CD4-positive, alpha-beta T cell treated with Interleukin-6 at 100 ng/mL for 8 hours (primary cell): ENCODE results near the gene ANXA2.
"Not testable (repeated sequence)": the region's sequence is repeated elsewhere in the genome, so short reads cannot be mapped to it uniquely, and the experiment has no call there.

Experiments
- DNase-seq: peaks from one replicate; pipeline ENCODE4 v3.0.0-alpha.2; 2020; ENCODE audit warnings: mixed read lengths, low spot score

The ANXA2 gene

GRCh38 chr15:60408463-60408981 lies 10.7 kb upstream of the ANXA2 start:
- DNase-seq = peak; percentile 40

DNA sequence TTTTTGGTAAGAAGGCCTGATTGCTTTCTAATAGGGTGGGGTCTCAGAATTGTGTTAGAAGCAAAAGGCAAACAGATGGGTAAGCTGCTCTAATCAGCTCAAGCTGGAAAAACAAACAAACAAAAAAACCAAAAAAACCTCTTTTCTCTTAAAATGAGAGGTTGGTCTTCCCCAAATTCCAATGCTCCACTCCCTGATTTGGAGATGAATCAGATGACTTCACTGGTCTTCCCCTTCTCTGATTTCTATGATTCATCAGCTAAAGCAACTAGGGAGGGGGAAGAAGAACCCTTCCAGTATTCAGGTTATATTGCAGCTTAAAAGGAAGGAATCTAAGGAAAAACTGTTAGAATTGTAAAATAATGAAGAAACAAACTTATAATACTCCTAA lies 9.6 kb upstream of the ANXA2 start:
- DNase-seq = no peak

- no peak for DNase-seq
Observed at GRCh38 chr15:60406513-60407414, 9.0 kb upstream of the ANXA2 start.

GRCh38 chr15:60405399-60405798 lies 7.6 kb upstream of the ANXA2 start:
- no peak for DNase-seq

- DNase-seq = not testable (repeated sequence)
Observed at GRCh38 chr15:60404351-60404750, 6.6 kb upstream of the ANXA2 start.

DNA sequence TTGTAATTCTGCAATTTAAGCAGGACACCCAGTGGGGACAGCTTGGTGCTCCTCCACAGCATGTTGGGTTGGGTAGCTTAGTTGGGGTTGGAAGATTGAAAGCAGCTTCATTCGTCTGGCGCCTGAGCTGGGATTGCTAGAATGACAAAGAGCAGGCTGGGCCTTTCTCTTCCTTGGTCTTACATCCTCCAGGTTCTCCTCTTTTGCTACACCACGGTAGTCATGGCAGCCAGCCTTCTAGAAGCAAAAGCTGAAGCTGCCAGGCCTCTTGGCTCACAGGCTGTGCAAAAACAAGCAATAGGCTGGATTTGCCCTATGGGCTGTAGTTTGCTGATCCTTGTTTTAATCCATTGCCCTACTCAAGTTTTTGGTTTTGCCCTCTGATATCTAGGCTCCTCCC lies 3.2 kb upstream of the ANXA2 start:
- no peak for DNase-seq

- DNase-seq = no peak
Observed at GRCh38 chr15:60399931-60400330, 2.1 kb upstream of the ANXA2 start.

GRCh38 chr15:60399246-60399915 lies 1.6 kb upstream of the ANXA2 start:
- no peak for DNase-seq

DNA sequence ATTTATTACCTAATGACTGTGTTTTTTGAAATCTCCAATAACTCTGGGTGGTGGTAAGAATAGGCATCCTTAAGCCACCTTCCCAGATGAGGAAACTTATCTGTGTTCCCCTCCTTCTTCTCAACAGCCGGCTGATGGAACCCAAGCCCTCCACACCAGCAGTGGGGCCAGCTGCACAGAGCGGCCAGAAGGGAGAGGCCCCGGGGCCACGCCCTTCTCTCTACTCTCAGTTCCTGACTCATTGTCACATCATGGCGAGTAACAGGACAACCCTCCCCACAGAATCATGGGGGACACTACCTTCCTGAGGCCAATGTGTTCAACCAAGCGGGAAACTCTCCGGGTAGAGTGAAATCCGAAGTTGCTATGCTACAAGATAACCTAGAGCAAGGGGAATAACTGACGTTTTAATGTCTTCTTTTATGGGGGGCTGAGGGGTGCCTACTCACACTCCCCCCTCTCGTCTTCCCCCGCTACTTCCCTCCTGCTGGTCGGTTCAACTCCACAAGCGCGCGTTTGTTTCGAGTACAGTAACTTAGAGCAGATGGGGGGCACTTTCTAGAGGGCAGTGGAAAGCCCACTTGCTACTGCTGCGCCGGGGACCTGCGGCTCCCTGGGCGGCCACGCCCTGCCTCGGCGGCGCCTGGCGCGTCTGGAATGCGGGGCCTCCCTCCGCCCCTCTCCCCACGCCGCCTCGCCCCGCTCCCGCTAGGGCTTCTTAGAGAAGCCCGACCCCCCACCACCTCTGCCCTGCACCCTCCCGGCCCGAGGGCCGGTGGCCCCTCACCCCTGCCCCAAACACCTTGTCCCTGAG lies 621 bp downstream of the ANXA2 start:
- peak; percentile 40 for DNase-seq

- no peak for DNase-seq
Observed at GRCh38 chr15:60396560-60396957, 1.2 kb downstream of the ANXA2 start.

DNA sequence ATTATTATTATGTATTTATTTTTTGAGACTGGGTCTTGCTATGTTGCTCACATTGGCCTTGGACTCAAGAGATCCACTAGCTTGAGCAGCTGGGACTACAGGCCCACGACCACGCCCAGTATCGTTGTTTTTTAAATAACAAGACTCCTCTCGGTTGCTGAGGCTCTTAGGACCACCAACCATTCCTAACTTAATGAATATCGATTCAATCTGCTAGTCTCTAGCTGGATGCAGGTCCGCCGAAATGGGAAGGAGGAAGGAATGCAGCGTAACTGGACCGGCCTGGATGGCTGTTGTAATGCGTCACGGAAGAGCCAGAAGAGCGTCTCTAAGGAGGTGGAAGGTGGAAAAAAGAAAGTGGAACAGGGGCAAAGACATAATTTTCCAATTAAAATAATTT lies 1.7 kb downstream of the ANXA2 start:
- DNase-seq = no peak

GRCh38 chr15:60395276-60396011 lies 2.3 kb downstream of the ANXA2 start:
- no peak for DNase-seq

- no peak for DNase-seq
Observed at GRCh38 chr15:60394689-60395097, 3.1 kb downstream of the ANXA2 start.

- DNase-seq = no peak
Observed at GRCh38 chr15:60392986-60393790, 4.6 kb downstream of the ANXA2 start.

- peak; percentile 29 for DNase-seq
Observed at GRCh38 chr15:60392601-60392985, 5.2 kb downstream of the ANXA2 start.

- no peak for DNase-seq
Observed at GRCh38 chr15:60391722-60392315, 6.0 kb downstream of the ANXA2 start.

DNA sequence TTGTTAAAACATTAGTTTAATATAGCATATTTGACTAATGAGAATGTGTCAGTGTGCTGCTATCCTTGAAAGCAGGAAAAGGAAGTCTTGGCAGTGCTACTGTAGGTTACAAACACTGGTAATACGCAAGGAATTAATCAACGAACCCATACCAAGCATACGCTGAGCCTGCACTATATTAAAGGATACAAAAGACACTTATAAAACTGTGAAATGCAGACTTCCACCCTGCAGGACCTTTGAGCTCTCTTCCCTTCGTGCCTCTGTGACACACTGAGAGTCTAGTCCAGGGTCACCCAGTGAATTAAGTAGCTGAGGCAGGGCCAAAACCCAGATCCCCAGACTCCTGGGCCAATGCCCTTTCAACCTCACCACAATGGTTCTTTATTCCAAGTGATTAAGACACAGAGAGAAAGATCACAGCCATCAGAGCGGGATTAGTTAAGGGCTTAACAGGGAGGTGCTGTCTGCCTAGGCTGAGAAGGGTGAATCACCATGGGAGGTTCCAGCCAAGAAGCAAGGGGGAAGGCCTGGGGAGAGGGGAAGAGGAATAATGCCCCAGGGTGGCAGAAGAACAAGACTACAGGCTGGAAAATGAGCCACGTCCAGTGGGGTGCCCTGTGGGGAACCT lies 6.8 kb downstream of the ANXA2 start:
- no peak for DNase-seq

DNA sequence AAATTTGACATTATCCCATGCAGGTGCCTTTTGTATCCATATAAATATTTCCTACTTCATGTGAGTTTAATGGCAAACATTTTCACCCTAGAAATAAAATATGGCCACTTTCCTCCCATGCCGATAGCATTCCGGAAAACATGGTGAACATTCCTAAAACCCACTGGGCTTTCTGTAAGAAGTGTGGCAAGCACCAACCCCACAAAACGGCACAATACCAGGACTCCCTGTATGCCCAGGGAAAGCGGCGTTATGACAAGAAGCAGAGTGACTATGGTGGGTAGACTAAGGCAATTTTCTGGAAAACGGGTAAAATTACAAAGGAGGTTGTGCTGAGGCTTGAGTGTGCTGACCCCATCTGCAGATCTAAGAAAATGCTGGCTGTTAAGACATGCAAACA lies 7.6 kb downstream of the ANXA2 start:
- no peak for DNase-seq

- DNase-seq = peak; percentile 39
Observed at GRCh38 chr15:60389261-60390077, 8.3 kb downstream of the ANXA2 start.
